Measurements from ENCODE around the gene ALX4.

DNA sequence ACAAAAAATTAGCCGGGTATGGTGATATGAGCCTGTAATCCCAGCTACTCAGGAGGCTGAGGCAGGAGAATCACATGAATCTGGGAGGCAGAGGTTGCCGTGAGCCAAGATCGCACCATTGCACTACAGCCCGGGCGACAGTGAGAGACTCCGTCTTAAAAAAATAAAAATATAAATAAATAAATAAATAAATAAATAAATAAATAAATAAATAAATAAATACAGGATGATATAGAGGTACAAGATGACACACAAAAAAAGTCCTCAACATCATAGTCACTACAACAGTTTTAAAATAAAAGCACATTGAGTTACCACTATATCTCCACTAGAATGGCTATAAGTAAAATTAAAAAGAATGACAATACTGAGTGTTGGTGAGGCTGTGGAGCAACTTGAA, 97.8 kb downstream of the ALX4 start:
- TF ChIP-seq CTCF (IDR thresholded peaks at IDR 0.05 in 2 of 3, conservative IDR thresholded peaks at IDR 0.05 in 1 of 3; ENCODE audit: insufficient read depth in 2 of 3, low read depth in 1 of 3, low read length in 3 of 3) (no peak), SMAD4 (CRISPR knock-in tag; conservative IDR thresholded peaks at IDR 0.05) (no peak), BRCA1 (IDR thresholded peaks at IDR 0.05) (no peak), BRCA1 (CRISPR knock-in tag; IDR thresholded peaks at IDR 0.05) (no peak), STAT5A (IDR thresholded peaks at IDR 0.05; ENCODE audit: borderline replicate concordance, low read length) (no peak), MCM3 (IDR thresholded peaks at IDR 0.05) (no peak), CC2D1A (IDR thresholded peaks at IDR 0.05) (no peak), GATAD2A (IDR thresholded peaks at IDR 0.05) (no peak), MXI1 (IDR thresholded peaks at IDR 0.05; ENCODE audit: low read depth, low read length) (no peak), REST (IDR thresholded peaks at IDR 0.05; ENCODE audit: borderline replicate concordance) (no peak), REST (CRISPR knock-in tag; IDR thresholded peaks at IDR 0.05; ENCODE audit: low read depth) (no peak), JUND (IDR thresholded peaks at IDR 0.05; ENCODE audit: borderline replicate concordance, low read depth, low read length) (no peak), JUND (tag; IDR thresholded peaks at IDR 0.05; ENCODE audit: borderline replicate concordance, low read depth, low read length) (no peak)
- TF ChIP-seq, protein P1, sequence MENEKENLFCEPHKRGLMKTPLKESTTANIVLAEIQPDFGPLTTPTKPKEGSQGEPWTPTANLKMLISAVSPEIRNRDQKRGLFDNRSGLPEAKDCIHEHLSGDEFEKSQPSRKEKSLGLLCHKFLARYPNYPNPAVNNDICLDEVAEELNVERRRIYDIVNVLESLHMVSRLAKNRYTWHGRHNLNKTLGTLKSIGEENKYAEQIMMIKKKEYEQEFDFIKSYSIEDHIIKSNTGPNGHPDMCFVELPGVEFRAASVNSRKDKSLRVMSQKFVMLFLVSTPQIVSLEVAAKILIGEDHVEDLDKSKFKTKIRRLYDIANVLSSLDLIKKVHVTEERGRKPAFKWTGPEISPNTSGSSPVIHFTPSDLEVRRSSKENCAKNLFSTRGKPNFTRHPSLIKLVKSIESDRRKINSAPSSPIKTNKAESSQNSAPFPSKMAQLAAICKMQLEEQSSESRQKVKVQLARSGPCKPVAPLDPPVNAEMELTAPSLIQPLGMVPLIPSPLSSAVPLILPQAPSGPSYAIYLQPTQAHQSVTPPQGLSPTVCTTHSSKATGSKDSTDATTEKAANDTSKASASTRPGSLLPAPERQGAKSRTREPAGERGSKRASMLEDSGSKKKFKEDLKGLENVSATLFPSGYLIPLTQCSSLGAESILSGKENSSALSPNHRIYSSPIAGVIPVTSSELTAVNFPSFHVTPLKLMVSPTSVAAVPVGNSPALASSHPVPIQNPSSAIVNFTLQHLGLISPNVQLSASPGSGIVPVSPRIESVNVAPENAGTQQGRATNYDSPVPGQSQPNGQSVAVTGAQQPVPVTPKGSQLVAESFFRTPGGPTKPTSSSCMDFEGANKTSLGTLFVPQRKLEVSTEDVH (IDR thresholded peaks at IDR 0.05; ENCODE audit: low read depth, partially characterized antibody): no peak
